ENCODE results near the gene AGFG2. TPM values are rescaled to one million over a fixed set of nuclear protein-coding genes. Genes with fewer than 3 reads are reported as not detected.

The AGFG2 gene
- total RNA-seq, 1 experiment from 2014 or later, result 42.3 TPM

Other genes with a start within 250 kb of the AGFG2 start
- gene SPDYE3, start 231.5 kb upstream of the AGFG2 start, total RNA-seq (2014; rRNA removed; shearing (Covaris generic); ENCODE audit: low replicate concordance), result not detected in 2 replicates
- 15.0 and 44.8 TPM in 2 replicates for gene PILRB, start 181.1 kb upstream of the AGFG2 start, total RNA-seq (2014; rRNA removed; shearing (Covaris generic); ENCODE audit: low replicate concordance)
- 0.41 and 0.91 TPM in 2 replicates for gene PILRA, start 165.7 kb upstream of the AGFG2 start, total RNA-seq (2014; rRNA removed; shearing (Covaris generic); ENCODE audit: low replicate concordance)
- 1.8 and 5.9 TPM in 2 replicates for gene ZCWPW1, start 110.5 kb upstream of the AGFG2 start, total RNA-seq (2014; rRNA removed; shearing (Covaris generic); ENCODE audit: low replicate concordance)
- 44.0 and 49.7 TPM in 2 replicates for gene MEPCE, start 109.4 kb upstream of the AGFG2 start, total RNA-seq (2014; rRNA removed; shearing (Covaris generic); ENCODE audit: low replicate concordance)
- 48.5 and 55.4 TPM in 2 replicates for gene PPP1R35, start 102.7 kb upstream of the AGFG2 start, total RNA-seq (2014; rRNA removed; shearing (Covaris generic); ENCODE audit: low replicate concordance)
- gene SPACDR, start 74.9 kb upstream of the AGFG2 start, total RNA-seq (2014; rRNA removed; shearing (Covaris generic); ENCODE audit: low replicate concordance), result not detected in 2 replicates
- 39.5 and 46.5 TPM in 2 replicates for gene TSC22D4, start 60.0 kb upstream of the AGFG2 start, total RNA-seq (2014; rRNA removed; shearing (Covaris generic); ENCODE audit: low replicate concordance)
- gene NYAP1, start 55.3 kb upstream of the AGFG2 start, total RNA-seq (2014; rRNA removed; shearing (Covaris generic); ENCODE audit: low replicate concordance), result 0.87 and 3.6 TPM in 2 replicates
- gene SAP25, start 34.7 kb downstream of the AGFG2 start, total RNA-seq (2014; rRNA removed; shearing (Covaris generic); ENCODE audit: low replicate concordance), result not detected in 2 replicates
- 0.84 and 3.7 TPM in 2 replicates for gene LRCH4, start 46.9 kb downstream of the AGFG2 start, total RNA-seq (2014; rRNA removed; shearing (Covaris generic); ENCODE audit: low replicate concordance)
- 0.23 and 0.71 TPM in 2 replicates for gene FBXO24, start 47.1 kb downstream of the AGFG2 start, total RNA-seq (2014; rRNA removed; shearing (Covaris generic); ENCODE audit: low replicate concordance)
- 5.3 and 17.8 TPM in 2 replicates for gene PCOLCE, start 63.2 kb downstream of the AGFG2 start, total RNA-seq (2014; rRNA removed; shearing (Covaris generic); ENCODE audit: low replicate concordance)
- gene MOSPD3, start 73.3 kb downstream of the AGFG2 start, total RNA-seq (2014; rRNA removed; shearing (Covaris generic); ENCODE audit: low replicate concordance), result 3.6 and 34.9 TPM in 2 replicates
- 0.27 TPM in 1 of 2 replicates, not detected in the other for gene TFR2, start 102.3 kb downstream of the AGFG2 start, total RNA-seq (2014; rRNA removed; shearing (Covaris generic); ENCODE audit: low replicate concordance)
- gene ACTL6B, start 117.2 kb downstream of the AGFG2 start, total RNA-seq (2014; rRNA removed; shearing (Covaris generic); ENCODE audit: low replicate concordance), result not detected in 2 replicates
- gene GNB2, start 134.5 kb downstream of the AGFG2 start, total RNA-seq (2014; rRNA removed; shearing (Covaris generic); ENCODE audit: low replicate concordance), result 116 and 179 TPM in 2 replicates
- 9.6 and 10.6 TPM in 2 replicates for gene GIGYF1, start 155.0 kb downstream of the AGFG2 start, total RNA-seq (2014; rRNA removed; shearing (Covaris generic); ENCODE audit: low replicate concordance)
- 109 and 126 TPM in 2 replicates for gene POP7, start 166.9 kb downstream of the AGFG2 start, total RNA-seq (2014; rRNA removed; shearing (Covaris generic); ENCODE audit: low replicate concordance)
- not detected in 2 replicates for gene EPO, start 181.3 kb downstream of the AGFG2 start, total RNA-seq (2014; rRNA removed; shearing (Covaris generic); ENCODE audit: low replicate concordance)
- not detected in 2 replicates for gene ZAN, start 194.4 kb downstream of the AGFG2 start, total RNA-seq (2014; rRNA removed; shearing (Covaris generic); ENCODE audit: low replicate concordance)